ENCODE data around the gene CPS1.

GRCh38 chr2:210553373-210553772 lies 3.0 kb upstream of the CPS1 start:
- TF ChIP-seq CTCF (IDR thresholded peaks at IDR 0.05) (no peak), POLR2A (IDR thresholded peaks at IDR 0.05) (no peak)
